H9 (cell line): ENCODE data around the gene CNDP2. TPM values are rescaled to one million over a fixed set of nuclear protein-coding genes. Genes with fewer than 3 reads are reported as not detected.
A peak's percentile ranks its signal among the peaks of the same experiment; 100 is the strongest.

Source experiments
- DNase-seq: peaks from one replicate; pipeline ENCODE4 v3.0.0-alpha.2; 2017
- H2AFZ ChIP-seq: one replicate; pipeline ENCODE4 v1.6.1; 2013; ENCODE audit warnings: mild to moderate bottlenecking, low read length, control low read depth, moderate library complexity
- H2AK5ac ChIP-seq: 2 replicates; pipeline ENCODE4 v1.6.1; 2013; ENCODE audit warnings: low read length, control low read depth, mixed read lengths; ENCODE audit not compliant: insufficient read length
- H2BK120ac ChIP-seq: one replicate; pipeline ENCODE4 v1.6.1; 2013; ENCODE audit warnings: low read depth, mild to moderate bottlenecking, low read length, control low read depth, inconsistent platforms; ENCODE audit not compliant: poor library complexity, severe bottlenecking
- H2BK12ac ChIP-seq: 2 replicates; pipeline ENCODE4 v1.6.1; 2013; ENCODE audit warnings: low read length, control low read depth, mixed read lengths, low read depth; ENCODE audit not compliant: insufficient read length
- H2BK15ac ChIP-seq: 2 replicates; pipeline ENCODE4 v1.6.1; 2013; ENCODE audit warnings: low read depth, low read length, control low read depth
- H2BK20ac ChIP-seq: one replicate; pipeline ENCODE4 v1.6.1; 2013; ENCODE audit warnings: low read depth, mild to moderate bottlenecking, low read length, control low read depth, inconsistent platforms; ENCODE audit not compliant: poor library complexity, severe bottlenecking
- H2BK5ac ChIP-seq: 2 replicates; pipeline ENCODE4 v1.6.1; 2013; ENCODE audit warnings: low read length, control low read depth, mixed read lengths; ENCODE audit not compliant: insufficient read length
- H3K14ac ChIP-seq: 2 replicates; pipeline ENCODE4 v1.6.1; 2013; ENCODE audit warnings: low read length, control low read depth; ENCODE audit not compliant: insufficient read depth
- H3K18ac ChIP-seq: 2 replicates; pipeline ENCODE4 v1.6.1; 2013; ENCODE audit warnings: low read depth, mild to moderate bottlenecking, mixed read lengths, low read length, control low read depth; ENCODE audit not compliant: insufficient read length
- H3K23ac ChIP-seq: 2 replicates; pipeline ENCODE4 v1.6.1; 2013; ENCODE audit warnings: low read length, control low read depth, mixed read lengths, low read depth; ENCODE audit not compliant: insufficient read length
- H3K23me2 ChIP-seq: 2 replicates; pipeline ENCODE4 v1.6.1; 2013; ENCODE audit warnings: low read depth, mild to moderate bottlenecking, mixed read lengths, low read length, control low read depth; ENCODE audit not compliant: insufficient read length, poor library complexity, severe bottlenecking
- H3K27ac ChIP-seq: 2 replicates; pipeline ENCODE4 v1.5.1; 2013; ENCODE audit warnings: low read length, control low read depth, mixed read lengths, low read depth; ENCODE audit not compliant: insufficient read length
- H3K27me3 ChIP-seq: 2 replicates; pipeline ENCODE4 v1.6.1; 2013; ENCODE audit warnings: low read length, control low read depth, inconsistent platforms; ENCODE audit not compliant: insufficient read depth
- H3K4ac ChIP-seq: 2 replicates; pipeline ENCODE4 v1.6.1; 2013; ENCODE audit warnings: low read depth, mild to moderate bottlenecking, control low read depth, inconsistent platforms, low read length, moderate library complexity
- H3K4me1 ChIP-seq: 2 replicates; pipeline ENCODE4 v1.6.1; 2013; ENCODE audit warnings: low read length, control low read depth, inconsistent platforms; ENCODE audit not compliant: insufficient read depth
- H3K4me2 ChIP-seq: 2 replicates; pipeline ENCODE4 v1.6.1; 2013; ENCODE audit warnings: low read length, control low read depth, mixed read lengths; ENCODE audit not compliant: insufficient read length, insufficient read depth
- H3K56ac ChIP-seq: 2 replicates; pipeline ENCODE4 v1.6.1; 2013; ENCODE audit warnings: low read depth, mild to moderate bottlenecking, mixed read lengths, low read length, control low read depth; ENCODE audit not compliant: insufficient read length
- H3K79me1 ChIP-seq: 2 replicates; pipeline ENCODE4 v1.6.1; 2013; ENCODE audit warnings: low read depth, mild to moderate bottlenecking, moderate library complexity, low read length, control low read depth, inconsistent platforms; ENCODE audit not compliant: insufficient read depth, poor library complexity, severe bottlenecking
- H3K79me2 ChIP-seq: 2 replicates; pipeline ENCODE4 v1.6.1; 2013; ENCODE audit warnings: low read length, control low read depth, inconsistent platforms; ENCODE audit not compliant: insufficient read depth
- H3K9ac ChIP-seq: 2 replicates; pipeline ENCODE4 v1.6.1; 2013; ENCODE audit warnings: low read length, control low read depth, mixed read lengths; ENCODE audit not compliant: insufficient read length; ENCODE audit errors: extremely low read depth
- H3K9me3 ChIP-seq: one replicate; pipeline ENCODE4 v1.6.1; 2013; ENCODE audit warnings: low read depth, low read length, inconsistent platforms; ENCODE audit not compliant: control insufficient read depth
- H3T11ph ChIP-seq: one replicate; pipeline ENCODE4 v1.6.1; 2013; ENCODE audit warnings: mild to moderate bottlenecking, low read length, control low read depth, inconsistent platforms
- H4K20me1 ChIP-seq: one replicate; pipeline ENCODE4 v1.6.1; 2013; ENCODE audit not compliant: control insufficient read depth, insufficient read length, insufficient read depth
- H4K5ac ChIP-seq: 2 replicates; pipeline ENCODE4 v1.6.1; 2013; ENCODE audit warnings: low read depth, mild to moderate bottlenecking, mixed read lengths, low read length, control low read depth; ENCODE audit not compliant: insufficient read length
- H4K8ac ChIP-seq: replicated peaks from 2 replicates; pipeline ENCODE4 v1.6.1; 2013; ENCODE audit warnings: low read length, control low read depth, mixed read lengths, low read depth; ENCODE audit not compliant: insufficient read length
- H4K91ac ChIP-seq: 2 replicates; pipeline ENCODE4 v1.6.1; 2013; ENCODE audit warnings: low read depth, mild to moderate bottlenecking, moderate library complexity, mixed read lengths, low read length, control low read depth; ENCODE audit not compliant: insufficient read length
- H3K27ac Mint-ChIP-seq, 3 experiments: 2 replicates in 2 of 3; 3 replicates in 1 of 3; pipeline ENCODE4 v1.8.0; 2020 to 2021; ENCODE audit warnings: mixed read lengths in 3 of 3, mild to moderate bottlenecking in 1 of 3, moderate library complexity in 1 of 3
- H3K27me3 Mint-ChIP-seq: 2 replicates; pipeline ENCODE4 v1.8.0; 2021; ENCODE audit warnings: low read depth, mild to moderate bottlenecking, moderate library complexity, mixed read lengths
- H3K36me3 Mint-ChIP-seq, 3 experiments: 2 replicates in 2 of 3; 3 replicates in 1 of 3; pipeline ENCODE4 v1.8.0; 2020 to 2021; ENCODE audit warnings: low read depth in 3 of 3, mixed read lengths in 3 of 3; ENCODE audit not compliant: insufficient read depth in 1 of 3
- H3K4me1 Mint-ChIP-seq, 2 experiments: 2 replicates each; pipeline ENCODE4 v1.8.0; 2020; ENCODE audit warnings: mixed read lengths in 2 of 2
- H3K4me3 Mint-ChIP-seq, 2 experiments: 2 replicates in 1 of 2; 3 replicates in 1 of 2; pipeline ENCODE4 v1.8.0; 2020 to 2021; ENCODE audit warnings: mild to moderate bottlenecking in 2 of 2, mixed read lengths in 2 of 2, moderate library complexity in 1 of 2
- H3K9me3 Mint-ChIP-seq, 2 experiments: 2 replicates in 1 of 2; 3 replicates in 1 of 2; pipeline ENCODE4 v1.8.0; 2020; ENCODE audit warnings: mild to moderate bottlenecking in 2 of 2, mixed read lengths in 2 of 2, moderate library complexity in 1 of 2
- WGBS: extraction: QIAGEN DNeasy Blood & Tissue Kit; methylation state at CpG from one replicate; pipeline ENCODE4 v1.1.7; 2013; ENCODE audit warnings: missing lambda C conversion rate, low lambda C conversion rate, mixed read lengths; ENCODE audit not compliant: insufficient read length; ENCODE audit errors: extremely low coverage; 5-methylcytosine and 5-hydroxymethylcytosine counted together
- total RNA-seq: library from RNA; stranded (reverse); gene quantifications from 2 replicates; pipeline ENCODE4 v1.2.1, GENCODE V29; 2021
- TF ChIP-seq, protein P1 (sequence below): fragments of 200-600 bp; sonication (generic); conservative IDR thresholded peaks from 3 replicates; pipeline ENCODE4 v1.8.0; 2021; ENCODE audit warnings: antibody characterized with exemption, mild to moderate bottlenecking

The CNDP2 gene
- total RNA-seq, 1 experiment from 2014 or later, result 212 TPM

DNA sequence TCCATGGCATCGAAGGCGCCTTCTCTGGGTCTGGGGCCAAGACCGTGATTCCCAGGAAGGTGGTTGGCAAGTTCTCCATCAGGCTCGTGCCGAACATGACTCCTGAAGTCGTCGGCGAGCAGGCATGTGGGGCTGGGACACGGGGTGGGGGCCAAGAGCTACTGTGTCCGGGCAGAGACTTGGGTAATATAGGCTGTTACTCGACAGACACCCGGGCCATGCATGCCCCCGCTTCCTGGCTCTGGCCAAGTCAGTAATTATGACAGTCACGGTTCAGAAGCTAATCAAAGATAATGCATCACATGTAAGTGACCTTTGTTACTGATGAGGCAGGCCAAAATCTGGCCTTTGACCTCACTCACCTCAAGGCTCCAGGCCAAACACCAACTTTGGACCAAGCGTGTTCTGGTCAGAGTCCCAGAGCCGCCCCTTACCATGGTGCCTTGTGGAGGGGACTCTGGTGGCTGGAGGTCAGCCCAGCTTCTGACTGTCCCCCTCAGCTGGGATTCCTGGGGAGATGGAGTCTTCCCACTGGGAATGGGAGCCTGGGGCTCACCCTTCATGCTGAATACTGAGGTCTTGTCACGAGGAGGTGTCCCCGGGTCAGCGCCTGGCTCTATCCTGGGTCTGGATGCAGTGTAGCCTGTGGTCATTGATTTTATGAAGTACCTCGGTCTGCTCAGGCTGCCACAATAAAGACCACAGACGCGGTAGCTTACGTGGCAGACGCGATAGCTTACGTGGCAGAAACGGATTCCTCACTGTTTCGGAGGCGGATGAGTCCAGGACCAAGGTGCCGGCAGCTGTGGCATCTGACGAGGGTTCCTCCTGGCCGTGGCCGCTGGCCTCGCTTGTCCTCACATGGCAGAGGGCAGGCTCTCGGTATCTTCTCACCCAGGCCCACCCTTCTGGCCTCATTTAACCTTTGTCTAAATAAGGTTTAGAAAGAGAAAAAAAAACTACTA lies 20.4 kb downstream of the CNDP2 start:
- Histone ChIP-seq H3K79me2 (no peaks in the 10 kb centered on the region), H4K8ac (no peak overlapping the region), H3K23ac (no peak overlapping the region), H2BK12ac (no peak overlapping the region), H2BK120ac (no peak overlapping the region), H3K18ac (no peak overlapping the region), H2AK5ac (no peak overlapping the region), H3K27ac (no peak overlapping the region), H3K56ac (no peak overlapping the region), H3K9ac (no peak overlapping the region), H3K27me3 (no peaks in the 10 kb centered on the region), H2AFZ (no peak overlapping the region), H3K79me1 (no peaks in the 10 kb centered on the region), H2BK15ac (no peak overlapping the region), H3K9me3 (no peaks in the 10 kb centered on the region), H3K4ac (no peak overlapping the region), H3K14ac (no peak overlapping the region), H3K4me1 (no peaks in the 10 kb centered on the region), H3K4me2 (no peak overlapping the region), H2BK5ac (no peak overlapping the region), H4K91ac (no peak overlapping the region), H3T11ph (no peak overlapping the region), H4K5ac (no peak overlapping the region), H3K23me2 (no peaks in the 10 kb centered on the region), H2BK20ac (no peak overlapping the region), H4K20me1 (no peaks in the 10 kb centered on the region)
- peaks cover 2 to 9% of the 10 kb centered on the region in 2 experiments; a peak in 2 of 5 replicates for H3K9me3 Mint-ChIP-seq
- WGBS, result no CpG with 5 or more reads among the region's 35 CpGs
- H3K27ac Mint-ChIP-seq, result no peak overlapping the region
- H3K4me3 Mint-ChIP-seq, result no peak overlapping the region
- H3K36me3 Mint-ChIP-seq, result peaks cover 68 to 91% (median 82%) of the 10 kb centered on the region in 3 experiments
- no peaks in the 10 kb centered on the region for H3K27me3 Mint-ChIP-seq
- H3K4me1 Mint-ChIP-seq, result no peaks in the 10 kb centered on the region
- TF ChIP-seq, protein P1, sequence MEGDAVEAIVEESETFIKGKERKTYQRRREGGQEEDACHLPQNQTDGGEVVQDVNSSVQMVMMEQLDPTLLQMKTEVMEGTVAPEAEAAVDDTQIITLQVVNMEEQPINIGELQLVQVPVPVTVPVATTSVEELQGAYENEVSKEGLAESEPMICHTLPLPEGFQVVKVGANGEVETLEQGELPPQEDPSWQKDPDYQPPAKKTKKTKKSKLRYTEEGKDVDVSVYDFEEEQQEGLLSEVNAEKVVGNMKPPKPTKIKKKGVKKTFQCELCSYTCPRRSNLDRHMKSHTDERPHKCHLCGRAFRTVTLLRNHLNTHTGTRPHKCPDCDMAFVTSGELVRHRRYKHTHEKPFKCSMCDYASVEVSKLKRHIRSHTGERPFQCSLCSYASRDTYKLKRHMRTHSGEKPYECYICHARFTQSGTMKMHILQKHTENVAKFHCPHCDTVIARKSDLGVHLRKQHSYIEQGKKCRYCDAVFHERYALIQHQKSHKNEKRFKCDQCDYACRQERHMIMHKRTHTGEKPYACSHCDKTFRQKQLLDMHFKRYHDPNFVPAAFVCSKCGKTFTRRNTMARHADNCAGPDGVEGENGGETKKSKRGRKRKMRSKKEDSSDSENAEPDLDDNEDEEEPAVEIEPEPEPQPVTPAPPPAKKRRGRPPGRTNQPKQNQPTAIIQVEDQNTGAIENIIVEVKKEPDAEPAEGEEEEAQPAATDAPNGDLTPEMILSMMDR, result no peak
- peak; percentile 15 for DNase-seq
